Measurements from ENCODE around the gene ACKR2.

- TF ChIP-seq POLR2A (IDR thresholded peaks at IDR 0.05) (no peak), CTCF (IDR thresholded peaks at IDR 0.05) (no peak)
Measured at GRCh38 chr3:42801784-42802183, 7.5 kb upstream of the ACKR2 start.

Data from prostate gland (tissue), 2 donors.